GM12878 (cell line): ENCODE results near the gene ARHGEF38. TPM values are rescaled to one million over a fixed set of nuclear protein-coding genes. Genes with fewer than 3 reads are reported as not detected.

ENCODE experiments used
- ATAC-seq: fragments of 200-7000 bp; cut with Tn5 transposase; 3 replicates; pipeline ENCODE4 v1.9.1; 2020; ENCODE audit warnings: mild to moderate bottlenecking, moderate library complexity
- BruUV-seq: library from RNA; stranded (reverse); fragments of 400-500 nt; replicated peaks from 2 replicates; lab custom pipeline; 2021; lab: Mats Ljungman, UMichigan
- CTCF ChIA-PET: fragments of 300-600 bp; sonication (Branson Sonifier 250); formaldehyde crosslinking; extraction: SDS; loops from one replicate; lab custom pipeline; 2021; ENCODE audit warnings: inconsistent platforms; lab: Yijun Ruan, JAX
- POLR2A ChIA-PET: fragments of 350-600 bp; formaldehyde crosslinking; extraction: SDS; loops from one replicate; lab custom pipeline; 2021; ENCODE audit warnings: inconsistent platforms; lab: Charles Lee
- RAD21 ChIA-PET: fragments of 300-600 bp; sonication (Branson Sonifier 250); formaldehyde crosslinking; loops from one replicate; lab custom pipeline; 2023; ENCODE audit warnings: antibody characterized with exemption; ENCODE audit not compliant: unreplicated experiment; lab: Charles Lee
- SMC1A ChIA-PET: fragments of 300-600 bp; sonication (Branson Sonifier 250); formaldehyde crosslinking; loops from one replicate; lab custom pipeline; 2023; ENCODE audit not compliant: unreplicated experiment, uncharacterized antibody; lab: Charles Lee
- DNase-seq: peaks from one replicate; pipeline ENCODE4 v3.0.0-alpha.2; 2011; ENCODE audit warnings: low read depth, low spot score
- FAIRE-seq: peaks from 3 replicates; lab custom pipeline; 2011; peaks lifted over from hg19 to GRCh38; lab: Jason Lieb, UNC
- H2AFZ ChIP-seq: 2 replicates; pipeline ENCODE4 v1.6.0; 2011; ENCODE audit warnings: low read depth, low read length, control low read depth; ENCODE audit not compliant: control insufficient read depth
- H3K27ac ChIP-seq: 2 replicates; pipeline ENCODE4 v1.5.1; 2011; ENCODE audit warnings: control low read depth; ENCODE audit not compliant: control insufficient read depth, insufficient read depth
- H3K27me3 ChIP-seq, 2 experiments: replicated peaks in 1 of 2; 2 replicates each; pipeline versions ENCODE4 v1.6.0 to v1.6.1; 2011; ENCODE audit warnings: low read length in 1 of 2; ENCODE audit not compliant: control insufficient read depth in 2 of 2, insufficient read depth in 2 of 2
- H3K36me3 ChIP-seq, 2 experiments: 2 replicates each; pipeline ENCODE4 v1.5.1; 2011; ENCODE audit warnings: low read length in 1 of 2; ENCODE audit not compliant: control insufficient read depth in 2 of 2, insufficient read depth in 2 of 2
- H3K4me1 ChIP-seq: 2 replicates; pipeline ENCODE4 v1.6.1; 2011; ENCODE audit warnings: mild to moderate bottlenecking, low read length, moderate library complexity, mixed read lengths; ENCODE audit not compliant: control insufficient read depth, insufficient read depth
- H3K4me2 ChIP-seq: 2 replicates; pipeline ENCODE4 v1.6.0; 2011; ENCODE audit warnings: control low read depth; ENCODE audit not compliant: control insufficient read depth, insufficient read depth
- H3K4me3 ChIP-seq: fragments of 200-600 bp; sonication (generic); 2 replicates; pipeline ENCODE4 v1.5.1; 2016
- H3K79me2 ChIP-seq: 2 replicates; pipeline ENCODE4 v1.6.0; 2011; ENCODE audit warnings: low read length; ENCODE audit not compliant: control insufficient read depth, insufficient read depth
- H3K9ac ChIP-seq: 2 replicates; pipeline ENCODE4 v1.8.0; 2011; ENCODE audit warnings: low read length, control low read depth, mixed read lengths; ENCODE audit not compliant: control insufficient read depth, insufficient read depth
- H3K9me3 ChIP-seq: replicated peaks from 3 replicates; pipeline ENCODE4 v1.5.1; 2011; ENCODE audit warnings: mild to moderate bottlenecking, low read length; ENCODE audit not compliant: control insufficient read depth, insufficient read depth
- H4K20me1 ChIP-seq: 2 replicates; pipeline ENCODE4 v1.6.0; 2011; ENCODE audit not compliant: control insufficient read depth, insufficient read depth
- EZH2 ChIP-seq: IDR thresholded peaks from 2 replicates; pipeline ENCODE4 v1.6.1; 2012; ENCODE audit warnings: low read depth, mild to moderate bottlenecking, control low read depth, inconsistent platforms, low read length, borderline replicate concordance; ENCODE audit not compliant: control insufficient read depth
- IKZF2 ChIP-seq, 2 experiments: fragments of 450-650 bp; IDR thresholded peaks; 2 replicates each; pipeline ENCODE4 v1.6.1; 2017; ENCODE audit warnings: mild to moderate bottlenecking in 2 of 2, moderate library complexity in 2 of 2
- KLF5 ChIP-seq: fragments of 450-650 bp; IDR thresholded peaks from 2 replicates; pipeline ENCODE4 v1.6.1; 2014; ENCODE audit warnings: mild to moderate bottlenecking; ENCODE audit not compliant: partially characterized antibody
- MEF2A ChIP-seq: IDR thresholded peaks from 2 replicates; pipeline ENCODE4 v1.6.1; 2011; ENCODE audit warnings: low read depth, mild to moderate bottlenecking, low read length, moderate library complexity; ENCODE audit not compliant: insufficient read depth
- NFYB ChIP-seq: IDR thresholded peaks from 2 replicates; pipeline ENCODE4 v1.6.1; 2011; ENCODE audit warnings: low read depth, mild to moderate bottlenecking, low read length, improper control_type of control experiment, moderate library complexity; ENCODE audit not compliant: insufficient read depth
- PAX5 ChIP-seq: IDR thresholded peaks from 2 replicates; pipeline ENCODE4 v1.6.1; 2011; ENCODE audit warnings: low read depth, low read length, borderline replicate concordance
- RELA ChIP-seq: fragments of 450-650 bp; IDR thresholded peaks from 2 replicates; pipeline ENCODE4 v1.8.0; 2014; ENCODE audit warnings: borderline replicate concordance; ENCODE audit not compliant: partially characterized antibody
- RFX5 ChIP-seq: IDR thresholded peaks from 2 replicates; pipeline ENCODE4 v1.6.1; 2011; ENCODE audit warnings: low read depth, low read length, improper control_type of control experiment
- TBL1XR1 ChIP-seq: IDR thresholded peaks from 2 replicates; pipeline ENCODE4 v1.6.1; 2012; ENCODE audit warnings: low read depth, low read length, improper control_type of control experiment
- TCF12 ChIP-seq: IDR thresholded peaks from 2 replicates; pipeline ENCODE4 v1.6.1; 2011; ENCODE audit warnings: low read depth, mild to moderate bottlenecking, low read length
- ZNF274 ChIP-seq: IDR thresholded peaks from one replicate; pipeline ENCODE4 v1.8.0; 2011; ENCODE audit not compliant: insufficient read length, insufficient read depth
- ZSCAN29 ChIP-seq: fragments of 450-650 bp; IDR thresholded peaks from 2 replicates; pipeline ENCODE4 v1.6.1; 2017; ENCODE audit warnings: mild to moderate bottlenecking, moderate library complexity
- ZZZ3 ChIP-seq: IDR thresholded peaks from 2 replicates; pipeline ENCODE4 v1.6.1; 2011; ENCODE audit warnings: low read depth; ENCODE audit not compliant: control insufficient read depth, insufficient read length
- WGBS: methylation state at CpG from one replicate; pipeline ENCODE4 v1.1.6; 2016; ENCODE audit warnings: low lambda C conversion rate; ENCODE audit not compliant: insufficient replicate concordance, insufficient coverage; ENCODE audit errors: missing lambda C conversion rate; 5-methylcytosine and 5-hydroxymethylcytosine counted together
- in situ Hi-C: fragments of 300-500 bp; cut with MboI; formaldehyde crosslinking; loops from 9 replicates; pipeline ENCODE4 v1.14.3; 2018; ENCODE audit warnings: mixed read lengths
- intact Hi-C: fragments of 100-400 bp; cut with micrococcal nuclease; formaldehyde crosslinking; loops from one replicate; pipeline ENCODE4 v1.14.2; 2022; ENCODE audit not compliant: unreplicated experiment
- polyA plus RNA-seq, 11 experiments: library from polyadenylated mRNA; depleted of rRNA in 4 of 11; unstranded in 6 of 11; stranded (reverse) in 5 of 11; fragments of >200 nt; fragmentation: Nextera tagmentation in 4 of 11; fragmentation: Illumina TruSeq in 1 of 11; extraction: Ambion mirVana in 4 of 11; extraction: Trizol in 1 of 11; gene quantifications; 1 replicate in 1 of 11; 2 replicates in 10 of 11; pipeline versions ENCODE4 v1.2.1 to v1.2.3, GENCODE V29; 2011 to 2016; ENCODE audit warnings: inconsistent platforms in 2 of 11, missing spikeins in 2 of 11, low read depth in 1 of 11
- total RNA-seq, 4 experiments: library from RNA; depleted of rRNA in 3 of 4; stranded (reverse); fragments of >200 nt in 3 of 4; fragmentation: Illumina TruSeq in 1 of 4; extraction: Trizol in 1 of 4; gene quantifications; 2 replicates each; pipeline versions ENCODE4 v1.2.1 to v1.2.3, GENCODE V29; 2013 to 2021
- TF ChIP-seq, protein P1 (sequence below): fragments of 450-650 bp; IDR thresholded peaks from 2 replicates; pipeline ENCODE4 v1.6.1; 2017; ENCODE audit warnings: mild to moderate bottlenecking, moderate library complexity
- TF ChIP-seq, protein P2 (sequence below): fragments of 450-650 bp; IDR thresholded peaks from 2 replicates; pipeline ENCODE4 v1.6.1; 2017; ENCODE audit warnings: low read depth, mild to moderate bottlenecking, moderate library complexity
- TF ChIP-seq, protein P3 (sequence below): fragments of 450-650 bp; IDR thresholded peaks from 2 replicates; pipeline ENCODE4 v1.6.1; 2018; ENCODE audit warnings: borderline replicate concordance, mild to moderate bottlenecking; ENCODE audit not compliant: partially characterized antibody

ARHGEF38 gene
- total and polyA plus RNA-seq, 10 of the 15 experiments (the other 5 are each of a cell fraction or from before 2014, with no cell fraction given): 0.01 to 1.1 (median 0.09) TPM; not detected in 2

DNA sequence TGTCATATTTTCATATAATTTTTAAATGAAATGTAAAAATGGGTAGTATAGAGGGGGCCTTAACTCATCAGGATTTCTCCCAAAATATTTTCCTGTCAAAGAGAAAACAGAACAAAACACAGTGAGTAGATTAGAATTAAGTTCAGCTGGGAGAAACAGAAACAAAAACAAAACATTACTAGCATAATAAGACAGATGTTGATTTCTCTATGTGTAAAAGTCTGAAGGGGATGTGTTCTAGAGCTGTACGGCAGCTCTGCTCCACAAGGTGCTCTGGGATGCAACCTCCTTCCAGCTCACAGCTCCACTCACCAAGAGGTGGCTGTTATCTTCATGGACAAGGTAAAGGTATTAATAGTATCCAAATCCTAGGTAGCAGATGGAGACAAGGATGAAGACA is 72.8 kb downstream of the ARHGEF38 start:
- whole genome bisulfite sequencing: 93% methylated on average over 1 of the region's 1 CpG
- no peak overlapping the region for H3K4me3 ChIP-seq
- peak overlapping the region; percentile 94 for H2AFZ ChIP-seq
- no peaks in the 10 kb centered on the region for H3K9me3 ChIP-seq
- no peak overlapping the region for H3K27ac ChIP-seq
- in situ Hi-C loops (no loop called here), intact Hi-C loops (no loop called here)
- BruUV-seq: no TSS peak
- ChIA-PET CTCF (interaction anchor here (1.0 to 1.1 kb wide), 3 partner anchors 25 to 105 kb away, joined by 3 read pairs; no protein-coding TSS in a partner anchor), RAD21 (interaction anchor here (1.1 kb wide), 1 partner anchor 9 kb away, joined by 3 read pairs; no protein-coding TSS in a partner anchor), POLR2A (no interaction called here), SMC1A (interaction anchor here (1.0 to 6.9 kb wide), 6 partner anchors 8 to 40 kb away, joined by 3 to 49 read pairs (median 6); no protein-coding TSS in a partner anchor)
- no peak overlapping the region for H3K9ac ChIP-seq
- FAIRE-seq: no peak
- no peaks in the 10 kb centered on the region for H3K79me2 ChIP-seq
- no peak; the same call in 2 of the 3 replicates for ATAC-seq
- peaks cover 18% of the 10 kb centered on the region for H3K4me1 ChIP-seq
- no peaks in the 10 kb centered on the region for H3K36me3 ChIP-seq
- DNase-seq: no peak
- H4K20me1 ChIP-seq: no peaks in the 10 kb centered on the region
- no peaks in the 10 kb centered on the region for H3K27me3 ChIP-seq
- no peak overlapping the region for H3K4me2 ChIP-seq
- no peak for TF ChIP-seq RELA
- TF ChIP-seq NFYB: no peak
- TF ChIP-seq, protein P1, sequence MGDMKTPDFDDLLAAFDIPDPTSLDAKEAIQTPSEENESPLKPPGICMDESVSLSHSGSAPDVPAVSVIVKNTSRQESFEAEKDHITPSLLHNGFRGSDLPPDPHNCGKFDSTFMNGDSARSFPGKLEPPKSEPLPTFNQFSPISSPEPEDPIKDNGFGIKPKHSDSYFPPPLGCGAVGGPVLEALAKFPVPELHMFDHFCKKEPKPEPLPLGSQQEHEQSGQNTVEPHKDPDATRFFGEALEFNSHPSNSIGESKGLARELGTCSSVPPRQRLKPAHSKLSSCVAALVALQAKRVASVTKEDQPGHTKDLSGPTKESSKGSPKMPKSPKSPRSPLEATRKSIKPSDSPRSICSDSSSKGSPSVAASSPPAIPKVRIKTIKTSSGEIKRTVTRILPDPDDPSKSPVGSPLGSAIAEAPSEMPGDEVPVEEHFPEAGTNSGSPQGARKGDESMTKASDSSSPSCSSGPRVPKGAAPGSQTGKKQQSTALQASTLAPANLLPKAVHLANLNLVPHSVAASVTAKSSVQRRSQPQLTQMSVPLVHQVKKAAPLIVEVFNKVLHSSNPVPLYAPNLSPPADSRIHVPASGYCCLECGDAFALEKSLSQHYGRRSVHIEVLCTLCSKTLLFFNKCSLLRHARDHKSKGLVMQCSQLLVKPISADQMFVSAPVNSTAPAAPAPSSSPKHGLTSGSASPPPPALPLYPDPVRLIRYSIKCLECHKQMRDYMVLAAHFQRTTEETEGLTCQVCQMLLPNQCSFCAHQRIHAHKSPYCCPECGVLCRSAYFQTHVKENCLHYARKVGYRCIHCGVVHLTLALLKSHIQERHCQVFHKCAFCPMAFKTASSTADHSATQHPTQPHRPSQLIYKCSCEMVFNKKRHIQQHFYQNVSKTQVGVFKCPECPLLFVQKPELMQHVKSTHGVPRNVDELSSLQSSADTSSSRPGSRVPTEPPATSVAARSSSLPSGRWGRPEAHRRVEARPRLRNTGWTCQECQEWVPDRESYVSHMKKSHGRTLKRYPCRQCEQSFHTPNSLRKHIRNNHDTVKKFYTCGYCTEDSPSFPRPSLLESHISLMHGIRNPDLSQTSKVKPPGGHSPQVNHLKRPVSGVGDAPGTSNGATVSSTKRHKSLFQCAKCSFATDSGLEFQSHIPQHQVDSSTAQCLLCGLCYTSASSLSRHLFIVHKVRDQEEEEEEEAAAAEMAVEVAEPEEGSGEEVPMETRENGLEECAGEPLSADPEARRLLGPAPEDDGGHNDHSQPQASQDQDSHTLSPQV: no peak
- TF ChIP-seq, protein P2, sequence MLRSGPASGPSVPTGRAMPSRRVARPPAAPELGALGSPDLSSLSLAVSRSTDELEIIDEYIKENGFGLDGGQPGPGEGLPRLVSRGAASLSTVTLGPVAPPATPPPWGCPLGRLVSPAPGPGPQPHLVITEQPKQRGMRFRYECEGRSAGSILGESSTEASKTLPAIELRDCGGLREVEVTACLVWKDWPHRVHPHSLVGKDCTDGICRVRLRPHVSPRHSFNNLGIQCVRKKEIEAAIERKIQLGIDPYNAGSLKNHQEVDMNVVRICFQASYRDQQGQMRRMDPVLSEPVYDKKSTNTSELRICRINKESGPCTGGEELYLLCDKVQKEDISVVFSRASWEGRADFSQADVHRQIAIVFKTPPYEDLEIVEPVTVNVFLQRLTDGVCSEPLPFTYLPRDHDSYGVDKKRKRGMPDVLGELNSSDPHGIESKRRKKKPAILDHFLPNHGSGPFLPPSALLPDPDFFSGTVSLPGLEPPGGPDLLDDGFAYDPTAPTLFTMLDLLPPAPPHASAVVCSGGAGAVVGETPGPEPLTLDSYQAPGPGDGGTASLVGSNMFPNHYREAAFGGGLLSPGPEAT: no peak
- TF ChIP-seq EZH2: no peak
- no peak for TF ChIP-seq TBL1XR1
- no peak for TF ChIP-seq RFX5
- no peak for TF ChIP-seq ZNF274
- no peak for TF ChIP-seq KLF5
- TF ChIP-seq PAX5: no peak
- TF ChIP-seq MEF2A: no peak
- no peak for TF ChIP-seq IKZF2 (IDR thresholded peaks at IDR 0.05)
- TF ChIP-seq ZZZ3: no peak
- no peak for TF ChIP-seq ZSCAN29
- no peak for TF ChIP-seq TCF12
- TF ChIP-seq, protein P3, sequence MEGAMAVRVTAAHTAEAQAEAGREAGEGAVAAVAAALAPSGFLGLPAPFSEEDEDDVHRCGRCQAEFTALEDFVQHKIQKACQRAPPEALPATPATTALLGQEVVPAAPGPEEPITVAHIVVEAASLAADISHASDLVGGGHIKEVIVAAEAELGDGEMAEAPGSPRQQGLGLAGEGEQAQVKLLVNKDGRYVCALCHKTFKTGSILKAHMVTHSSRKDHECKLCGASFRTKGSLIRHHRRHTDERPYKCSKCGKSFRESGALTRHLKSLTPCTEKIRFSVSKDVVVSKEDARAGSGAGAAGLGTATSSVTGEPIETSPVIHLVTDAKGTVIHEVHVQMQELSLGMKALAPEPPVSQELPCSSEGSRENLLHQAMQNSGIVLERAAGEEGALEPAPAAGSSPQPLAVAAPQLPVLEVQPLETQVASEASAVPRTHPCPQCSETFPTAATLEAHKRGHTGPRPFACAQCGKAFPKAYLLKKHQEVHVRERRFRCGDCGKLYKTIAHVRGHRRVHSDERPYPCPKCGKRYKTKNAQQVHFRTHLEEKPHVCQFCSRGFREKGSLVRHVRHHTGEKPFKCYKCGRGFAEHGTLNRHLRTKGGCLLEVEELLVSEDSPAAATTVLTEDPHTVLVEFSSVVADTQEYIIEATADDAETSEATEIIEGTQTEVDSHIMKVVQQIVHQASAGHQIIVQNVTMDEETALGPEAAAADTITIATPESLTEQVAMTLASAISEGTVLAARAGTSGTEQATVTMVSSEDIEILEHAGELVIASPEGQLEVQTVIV: no peak
